Endothelial cell of umbilical vein (primary cell): ENCODE results near the gene MGAM2. TPM values are rescaled to one million over a fixed set of nuclear protein-coding genes. Genes with fewer than 3 reads are reported as not detected.

Source experiments
- BruUV-seq: library from RNA; stranded (reverse); fragments of 400-500 nt; replicated peaks from 2 replicates; lab custom pipeline; 2021; lab: Mats Ljungman, UMichigan
- CTCF ChIA-PET: fragments of 300-600, 350-600 bp; sonication (Branson Sonifier 250); formaldehyde crosslinking; loops from one replicate; lab custom pipeline; 2021; ENCODE audit warnings: antibody characterized with exemption, inconsistent platforms; lab: Charles Lee
- POLR2A ChIA-PET: fragments of 300-600, 350-600 bp; sonication (Branson Sonifier 250); formaldehyde crosslinking; loops from one replicate; lab custom pipeline; 2021; ENCODE audit warnings: antibody characterized with exemption, inconsistent platforms; lab: Charles Lee
- DNase-seq: peaks from one replicate; pipeline ENCODE4 v3.0.0-alpha.2; 2011; ENCODE audit warnings: low read depth, low spot score
- FAIRE-seq: peaks from 2 replicates; lab custom pipeline; 2011; peaks lifted over from hg19 to GRCh38; lab: Jason Lieb, UNC
- H2AFZ ChIP-seq: 2 replicates; pipeline ENCODE4 v1.6.0; 2012; ENCODE audit warnings: low read depth, low read length, control low read depth, inconsistent platforms
- H3K27ac ChIP-seq: 2 replicates; pipeline ENCODE4 v1.5.1; 2011; ENCODE audit warnings: low read depth, mild to moderate bottlenecking, control low read depth, low read length, moderate library complexity; ENCODE audit not compliant: insufficient read depth
- H3K27me3 ChIP-seq, 2 experiments: 2 replicates each; pipeline versions ENCODE4 v1.6.0 to v1.6.1; 2011; ENCODE audit warnings: low read length in 2 of 2, mixed read lengths in 1 of 2; ENCODE audit not compliant: control insufficient read depth in 2 of 2, insufficient read depth in 2 of 2
- H3K36me3 ChIP-seq, 2 experiments: 2 replicates in 1 of 2; 3 replicates in 1 of 2; pipeline ENCODE4 v1.5.1; 2011; ENCODE audit warnings: low read length in 2 of 2, mild to moderate bottlenecking in 1 of 2, moderate library complexity in 1 of 2; ENCODE audit not compliant: control insufficient read depth in 2 of 2, insufficient read depth in 2 of 2; ENCODE audit errors: extremely low read depth in 1 of 2
- H3K4me1 ChIP-seq: 3 replicates; pipeline ENCODE4 v1.5.1; 2011; ENCODE audit warnings: mild to moderate bottlenecking, low read length; ENCODE audit not compliant: control insufficient read depth, insufficient read depth; ENCODE audit errors: extremely low read depth
- H3K4me2 ChIP-seq: 2 replicates; pipeline ENCODE4 v1.6.1; 2011; ENCODE audit warnings: low read length, control low read depth, mixed read lengths; ENCODE audit not compliant: insufficient read depth
- H3K4me3 ChIP-seq, 3 experiments: fragments of 200-600 bp in 1 of 3; sonication (generic), shearing (Covaris generic) in 1 of 3; replicated peaks in 1 of 3; 2 replicates each; pipeline ENCODE4 v1.5.1; 2011 to 2016; ENCODE audit warnings: control low read depth in 3 of 3, low read length in 3 of 3, mild to moderate bottlenecking in 2 of 3, inconsistent platforms in 1 of 3, low read depth in 1 of 3, moderate library complexity in 1 of 3; ENCODE audit not compliant: insufficient read depth in 1 of 3
- H3K79me2 ChIP-seq: 2 replicates; pipeline ENCODE4 v1.6.0; 2012; ENCODE audit warnings: low read length, inconsistent platforms; ENCODE audit not compliant: control insufficient read depth, insufficient read depth
- H3K9ac ChIP-seq: replicated peaks from 2 replicates; pipeline ENCODE3; 2011; ENCODE audit warnings: low read length, control low read depth; ENCODE audit not compliant: insufficient read depth; ENCODE audit errors: extremely low read depth
- H3K9me1 ChIP-seq: replicated peaks from 3 replicates; pipeline ENCODE4 v1.6.0; 2011; ENCODE audit warnings: mild to moderate bottlenecking, low read length; ENCODE audit not compliant: control insufficient read depth, insufficient read depth; ENCODE audit errors: extremely low read depth
- H3K9me3 ChIP-seq: replicated peaks from 2 replicates; pipeline ENCODE4 v1.5.1; 2012; ENCODE audit warnings: low read length, inconsistent platforms; ENCODE audit not compliant: control insufficient read depth, insufficient read depth
- H4K20me1 ChIP-seq: replicated peaks from 2 replicates; pipeline ENCODE3; 2011; ENCODE audit warnings: mild to moderate bottlenecking, low read length; ENCODE audit not compliant: control insufficient read depth, insufficient read depth; ENCODE audit errors: extremely low read depth
- CTCF ChIP-seq, 2 donors: IDR thresholded peaks; 1 replicate in 1 of 2; 2 replicates in 1 of 2; pipeline ENCODE4 v1.5.1; 2011; ENCODE audit warnings: low read length in 2 of 2, mild to moderate bottlenecking in 2 of 2, moderate library complexity in 2 of 2, control low read depth in 1 of 2, inconsistent platforms in 1 of 2, low read depth in 1 of 2; ENCODE audit not compliant: insufficient read depth in 1 of 2; ENCODE audit errors: extremely low read depth in 1 of 2
- EZH2 ChIP-seq: IDR thresholded peaks from 2 replicates; pipeline ENCODE4 v1.6.1; 2012; ENCODE audit warnings: borderline replicate concordance, low read depth, mild to moderate bottlenecking, moderate library complexity, low read length, inconsistent platforms; ENCODE audit not compliant: severe bottlenecking
- FOS ChIP-seq: IDR thresholded peaks from 2 replicates; pipeline ENCODE4 v1.6.1; 2011; ENCODE audit warnings: mild to moderate bottlenecking, low read length, moderate library complexity, borderline replicate concordance; ENCODE audit not compliant: insufficient read depth
- GATA2 ChIP-seq: IDR thresholded peaks from 2 replicates; pipeline ENCODE4 v1.7.0; 2011; ENCODE audit warnings: low read depth, mild to moderate bottlenecking, moderate library complexity, mixed read lengths, low read length; ENCODE audit not compliant: insufficient read length, insufficient read depth
- JUN ChIP-seq: IDR thresholded peaks from 2 replicates; pipeline ENCODE4 v1.6.1; 2011; ENCODE audit warnings: borderline replicate concordance, low read depth; ENCODE audit not compliant: insufficient read length, insufficient read depth
- MAX ChIP-seq: IDR thresholded peaks from 2 replicates; pipeline ENCODE4 v1.6.1; 2011; ENCODE audit not compliant: insufficient read depth, insufficient read length
- MYC ChIP-seq: IDR thresholded peaks from one replicate; pipeline ENCODE4 v1.6.1; 2011; ENCODE audit warnings: mild to moderate bottlenecking, low read depth, low read length
- POLR2A ChIP-seq: IDR thresholded peaks from 2 replicates; pipeline ENCODE4 v1.6.1; 2012; ENCODE audit warnings: low read depth, mild to moderate bottlenecking, control low read depth, low read length
- POLR2AphosphoS5 ChIP-seq: IDR thresholded peaks from 2 replicates; pipeline ENCODE4 v1.6.1; 2012; ENCODE audit warnings: low read depth, mild to moderate bottlenecking, control low read depth, low read length, moderate library complexity; ENCODE audit not compliant: insufficient read depth
- dilution Hi-C: fragments of 300-500 bp; cut with MboI; formaldehyde crosslinking; loops from one replicate; pipeline ENCODE4 v1.15.0; 2019; ENCODE audit warnings: low sequenced_read_pairs; ENCODE audit not compliant: extremely low pct_ligation_motif_present
- intact Hi-C: fragments of 100-400 bp; cut with micrococcal nuclease; formaldehyde crosslinking; loops from one replicate; pipeline ENCODE4 v1.10.0; 2022
- polyA plus RNA-seq, 4 experiments: library from polyadenylated mRNA; depleted of rRNA in 3 of 4; stranded (reverse) in 3 of 4; unstranded in 1 of 4; fragments of >200 nt; gene quantifications; 2 replicates each; pipeline versions ENCODE4 v1.2.1 to v1.2.3, GENCODE V29; 2011 to 2012; ENCODE audit warnings: missing spikeins in 1 of 4
- total RNA-seq: library from RNA; stranded (reverse); gene quantifications from 2 replicates; pipeline ENCODE4 v1.2.3, GENCODE V29; 2021

Gene MGAM2
- total and polyA plus RNA-seq, 2 donors (not counting 3 experiments of a cell fraction or from before 2014, with no cell fraction given) = not detected

DNA sequence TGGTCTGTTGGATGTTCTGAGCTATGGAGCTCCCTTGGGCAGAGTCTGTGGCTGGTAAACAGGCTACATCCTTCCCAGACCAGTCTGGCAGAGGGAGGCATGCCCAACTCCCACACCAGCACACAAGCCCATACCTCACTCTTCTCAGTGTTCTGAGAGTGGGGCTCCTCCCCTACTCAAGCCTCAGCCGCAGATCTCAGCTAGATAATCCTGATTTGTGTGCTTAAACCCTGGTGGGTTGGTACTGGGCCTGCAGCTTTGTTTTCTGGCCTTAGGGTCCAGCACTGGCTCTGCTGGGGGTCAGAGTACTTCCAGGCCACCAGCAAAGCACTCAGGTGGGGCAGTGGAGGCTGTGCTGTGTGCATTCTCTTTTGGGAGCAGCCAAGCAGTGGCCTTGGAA lies 70.4 kb downstream of the MGAM2 start:
- intact Hi-C loops (no loop called here), dilution Hi-C loops (no loop called here)
- Histone ChIP-seq H3K79me2 (no peaks in the 10 kb centered on the region), H2AFZ (no peak overlapping the region), H3K9ac (no peak overlapping the region), H3K36me3 (no peaks in the 10 kb centered on the region), H3K4me2 (no peak overlapping the region), H4K20me1 (no peaks in the 10 kb centered on the region), H3K4me3 (no peak overlapping the region), H3K4me1 (no peaks in the 10 kb centered on the region), H3K9me3 (peaks cover 3% of the 10 kb centered on the region), H3K27me3 (no peaks in the 10 kb centered on the region), H3K27ac (no peak overlapping the region), H3K9me1 (no peaks in the 10 kb centered on the region)
- no TSS peak for BruUV-seq
- TF ChIP-seq GATA2 = no peak
- no peak for TF ChIP-seq POLR2AphosphoS5
- TF ChIP-seq MAX = no peak
- no peak for TF ChIP-seq CTCF (IDR thresholded peaks at IDR 0.05; ENCODE audit: extremely low read depth in 1 of 2, insufficient read depth in 1 of 2, low read depth in 1 of 2, low read length in 2 of 2)
- TF ChIP-seq MYC = no peak
- no peak for TF ChIP-seq EZH2
- no peak for TF ChIP-seq FOS
- TF ChIP-seq POLR2A = no peak
- TF ChIP-seq JUN = no peak
- DNase-seq (no peak), FAIRE-seq (no peak)
- CTCF ChIA-PET = no interaction called here
- POLR2A ChIA-PET = no interaction called here
